Measurements from ENCODE around the gene TFF2.

The TFF2 gene

GRCh38 chr21:42350927-42351426 lies at the start of gene TFF2:
Gene TFF2 (minus strand): TSS chr21:42350994. CDS start chr21:42350957, 37 bp downstream.
- DNase-seq (ENCODE audit: low spot score), result no peak

GRCh38 chr21:42400525-42400924 lies 49.7 kb upstream of the TFF2 start:
- DNase-seq (ENCODE audit: low spot score), result no peak

GRCh38 chr21:42398436-42399028 lies 47.7 kb upstream of the TFF2 start:
- no peak for DNase-seq (ENCODE audit: low spot score)

GRCh38 chr21:42397746-42398394 lies 47.1 kb upstream of the TFF2 start:
- DNase-seq (ENCODE audit: low spot score), result no peak

- no peak for DNase-seq (ENCODE audit: low spot score)
These were observed 46.3 kb upstream of the TFF2 start for GRCh38 chr21:42396799-42397745.

GRCh38 chr21:42395905-42396651 lies 45.3 kb upstream of the TFF2 start, which contains the start of gene TMPRSS3:
Gene TMPRSS3 (minus strand): TSS chr21:42396052. CDS start chr21:42395417, 635 bp downstream.
- DNase-seq (ENCODE audit: low spot score), result no peak

- no peak for DNase-seq (ENCODE audit: low spot score)
These were observed 44.5 kb upstream of the TFF2 start for GRCh38 chr21:42395302-42395701.

- no peak for DNase-seq (ENCODE audit: low spot score)
These were observed 42.7 kb upstream of the TFF2 start for GRCh38 chr21:42393443-42393950.

- DNase-seq (ENCODE audit: low spot score), result no peak
These were observed 42.1 kb upstream of the TFF2 start for GRCh38 chr21:42392731-42393442.

GRCh38 chr21:42391297-42391696 lies 40.5 kb upstream of the TFF2 start:
- DNase-seq (ENCODE audit: low spot score), result no peak

GRCh38 chr21:42390696-42391095 lies 39.9 kb upstream of the TFF2 start:
- DNase-seq (ENCODE audit: low spot score), result no peak

- no peak for DNase-seq (ENCODE audit: low spot score)
These were observed 39.4 kb upstream of the TFF2 start for GRCh38 chr21:42390193-42390592.

GRCh38 chr21:42389449-42389835 lies 38.6 kb upstream of the TFF2 start:
- no peak for DNase-seq (ENCODE audit: low spot score)

GRCh38 chr21:42388740-42389448 lies 38.1 kb upstream of the TFF2 start:
- no peak for DNase-seq (ENCODE audit: low spot score)

- DNase-seq (ENCODE audit: low spot score), result no peak
These were observed 37.1 kb upstream of the TFF2 start for GRCh38 chr21:42387843-42388340.

GRCh38 chr21:42387164-42387563 lies 36.4 kb upstream of the TFF2 start:
- DNase-seq (ENCODE audit: low spot score), result no peak

GRCh38 chr21:42386034-42386591 lies 35.3 kb upstream of the TFF2 start:
- no peak for DNase-seq (ENCODE audit: low spot score)

GRCh38 chr21:42385619-42386018 lies 34.8 kb upstream of the TFF2 start:
- DNase-seq (ENCODE audit: low spot score), result no peak

GRCh38 chr21:42384989-42385388 lies 34.2 kb upstream of the TFF2 start:
- no peak for DNase-seq (ENCODE audit: low spot score)

Data from hematopoietic multipotent progenitor cell treated with erythropoietin and hydrocortisone succinate and interleukin-3 and kit ligand, for 17 days (in vitro differentiated cells).